ENCODE results near the gene TMEM80. TPM values are rescaled to one million over a fixed set of nuclear protein-coding genes. Genes with fewer than 3 reads are reported as not detected.

Gene TMEM80
- total RNA-seq, 1 experiment from 2014 or later, result 16.0 TPM

DNA sequence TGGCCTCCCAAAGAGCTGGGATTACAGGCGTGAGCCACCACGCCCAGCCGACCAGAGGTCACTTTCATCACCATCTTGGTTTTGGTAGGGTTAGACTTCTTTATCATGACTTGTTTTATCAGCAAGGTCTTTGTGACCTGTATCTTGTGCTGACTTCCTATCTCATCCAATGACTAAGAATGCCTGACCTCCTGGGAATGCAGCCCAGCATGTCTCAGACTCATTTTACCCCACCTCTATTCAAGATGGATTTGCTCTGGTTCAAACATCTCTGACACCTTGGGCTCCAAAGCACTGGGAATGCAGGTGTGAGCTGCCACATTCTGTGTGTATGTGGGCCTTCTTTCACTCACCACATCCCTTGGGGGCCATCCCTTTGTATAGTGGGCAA is 46.5 kb downstream of the TMEM80 start:
- peaks cover 5% of the 10 kb centered on the region; the same call in 1 of the 2 replicates for H3K4me1 ChIP-seq (replicated peaks)
- no peak for DNase-seq (ENCODE audit: low read depth in 1 of 2, low spot score in 2 of 2)
- H3K4me3 ChIP-seq, result no peak overlapping the region
- H3K27me3 ChIP-seq (replicated peaks), result no peaks in the 10 kb centered on the region
- no peaks in the 10 kb centered on the region for H3K36me3 ChIP-seq
- no peak overlapping the region for H3K27ac ChIP-seq
- no peaks in the 10 kb centered on the region for H3K9me3 ChIP-seq (replicated peaks)

GRCh38 chr11:742571-743201 is 47.1 kb downstream of the TMEM80 start:
- peaks cover 7% of the 10 kb centered on the region for H3K4me1 ChIP-seq (replicated peaks)
- no peak for DNase-seq (ENCODE audit: low read depth in 1 of 2, low spot score in 2 of 2)
- no peak overlapping the region for H3K27ac ChIP-seq
- H3K27me3 ChIP-seq (replicated peaks), result no peaks in the 10 kb centered on the region
- H3K9me3 ChIP-seq (replicated peaks), result no peaks in the 10 kb centered on the region
- no peaks in the 10 kb centered on the region for H3K36me3 ChIP-seq
- H3K4me3 ChIP-seq, result no peak overlapping the region

DNA sequence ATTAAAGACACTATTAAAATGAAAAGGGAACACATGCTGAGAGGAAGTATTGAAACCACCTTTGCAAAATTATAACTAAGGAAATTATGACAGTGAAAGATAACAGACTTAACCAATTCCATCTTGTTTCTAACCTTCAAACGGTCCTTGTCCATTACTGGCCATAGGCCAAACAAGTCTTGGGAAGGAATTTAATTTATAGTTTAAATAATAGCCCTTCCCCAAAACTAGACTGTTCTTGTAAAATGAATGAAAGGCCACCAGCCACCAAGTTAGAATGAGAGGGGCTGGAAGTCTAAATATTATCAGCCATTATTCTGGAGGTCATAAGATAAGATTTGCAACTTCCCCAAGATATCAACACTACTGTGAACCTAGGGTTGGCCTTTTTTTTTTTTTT is 49.8 kb downstream of the TMEM80 start:
- no peak overlapping the region for H3K4me3 ChIP-seq
- no peaks in the 10 kb centered on the region for H3K9me3 ChIP-seq (replicated peaks)
- H3K27me3 ChIP-seq (replicated peaks), result no peaks in the 10 kb centered on the region
- H3K36me3 ChIP-seq, result no peaks in the 10 kb centered on the region
- no peak for DNase-seq (ENCODE audit: low read depth in 1 of 2, low spot score in 2 of 2)
- H3K27ac ChIP-seq, result no peak overlapping the region
- peaks cover 19% of the 10 kb centered on the region for H3K4me1 ChIP-seq (replicated peaks)

DNA sequence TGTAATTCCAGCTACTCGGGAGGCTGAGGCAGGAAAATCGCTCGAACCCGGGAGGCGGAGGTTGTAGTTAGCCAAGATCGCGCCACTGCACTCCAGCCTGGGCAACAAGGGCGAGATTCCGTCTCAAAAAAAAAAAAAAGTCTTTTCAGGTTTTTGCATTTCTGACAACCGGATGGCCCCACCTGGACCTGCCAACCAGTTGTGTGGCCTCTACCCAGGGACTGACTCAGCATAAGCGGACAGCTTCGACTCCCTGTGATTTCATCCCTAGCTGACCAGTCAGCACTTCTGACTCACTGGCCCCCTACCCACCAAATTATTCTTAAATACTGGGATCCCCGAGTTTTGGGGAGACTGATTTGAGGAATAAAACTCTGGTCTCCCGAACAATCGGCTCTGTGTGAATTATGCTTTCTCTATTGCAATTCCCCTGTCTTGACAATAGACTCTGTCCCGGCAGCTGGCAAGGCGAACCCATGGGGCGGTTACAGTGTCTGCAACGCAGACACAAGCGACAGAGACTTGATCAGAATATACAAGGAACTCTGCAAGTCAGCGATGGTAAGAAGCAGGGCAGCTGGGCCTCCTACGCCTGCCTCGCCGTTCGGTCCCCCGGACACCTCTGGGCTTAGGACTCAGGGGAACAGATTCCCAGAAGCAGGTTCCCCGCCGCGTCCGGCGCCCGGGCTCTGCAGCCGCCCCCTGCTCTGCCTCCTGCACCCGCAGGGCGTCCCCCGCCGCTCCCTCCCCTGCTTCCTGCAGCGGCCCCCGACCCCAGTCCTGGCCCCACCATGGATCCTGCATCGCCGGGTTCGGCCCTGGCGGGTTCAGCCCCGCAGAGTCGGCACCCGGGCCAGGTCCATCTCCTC is 50.9 kb downstream of the TMEM80 start:
- peaks cover 19% of the 10 kb centered on the region for H3K4me1 ChIP-seq (replicated peaks)
- no peaks in the 10 kb centered on the region for H3K9me3 ChIP-seq (replicated peaks)
- no peaks in the 10 kb centered on the region for H3K27me3 ChIP-seq (replicated peaks)
- no peaks in the 10 kb centered on the region for H3K36me3 ChIP-seq
- H3K4me3 ChIP-seq, result peak overlapping the region; percentile 93
- DNase-seq (ENCODE audit: low read depth in 1 of 2, low spot score in 2 of 2), result no peak
- no peak overlapping the region for H3K27ac ChIP-seq

DNA sequence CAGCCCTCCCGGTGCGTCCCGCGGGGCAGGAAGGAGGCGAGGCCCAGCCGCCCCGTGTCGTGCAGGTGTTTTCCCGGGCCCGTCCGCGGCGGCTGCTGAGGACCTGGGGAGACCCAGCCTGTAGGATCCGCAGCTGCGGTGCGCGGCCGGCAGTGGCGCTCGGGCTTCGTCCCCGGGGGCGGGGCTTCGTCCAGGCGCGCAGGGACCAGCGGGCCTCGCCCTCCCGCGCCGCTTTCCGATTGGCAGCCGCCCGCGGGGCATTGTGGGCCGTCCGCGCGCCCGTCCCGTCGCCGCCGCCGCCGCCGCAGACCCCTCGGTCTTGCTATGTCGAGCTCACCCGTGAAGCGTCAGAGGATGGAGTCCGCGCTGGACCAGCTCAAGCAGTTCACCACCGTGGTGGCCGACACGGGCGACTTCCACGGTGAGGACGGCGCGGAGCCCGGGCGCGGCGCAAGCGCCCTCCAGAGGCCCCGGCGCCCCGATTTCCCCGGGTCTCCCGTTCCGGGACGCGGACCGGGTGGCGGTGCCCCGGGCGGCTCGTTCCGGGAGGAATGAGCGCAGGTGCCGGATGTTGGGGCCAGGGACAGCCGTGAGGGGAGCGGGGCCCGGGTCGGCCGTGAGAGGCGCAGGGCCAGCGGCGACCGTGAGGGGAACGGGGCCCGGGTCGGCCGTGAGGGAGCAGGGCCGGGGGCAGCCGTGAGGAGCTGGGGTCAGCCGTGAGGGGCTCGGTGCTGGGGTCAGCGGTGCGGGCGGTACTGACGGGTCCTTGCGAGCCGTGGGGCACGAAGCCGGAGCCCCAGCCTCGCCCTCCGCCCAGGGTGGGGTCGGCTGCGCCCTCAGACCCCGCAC is 51.8 kb downstream of the TMEM80 start, which contains the start of gene TALDO1:
TSS of gene TALDO1 (plus strand) at position 307 of the 849 bp plus-strand sequence. CDS start at position 325, 18 bp downstream.
- peak within 1 kb of the TSS; percentile 93 for H3K4me3 ChIP-seq
- H3K4me1 ChIP-seq (replicated peaks), result peaks cover 19% of the 10 kb centered on the region
- H3K9me3 ChIP-seq (replicated peaks), result no peaks in the 10 kb centered on the region
- peak within 1 kb of the TSS; percentile 81 for H3K27ac ChIP-seq
- H3K36me3 ChIP-seq, result no peaks in the 10 kb centered on the region; the same call in 1 of the 2 replicates
- peak; percentile 61 to 77 for DNase-seq (ENCODE audit: low read depth in 1 of 2, low spot score in 2 of 2)
- no peaks in the 10 kb centered on the region for H3K27me3 ChIP-seq (replicated peaks)

DNA sequence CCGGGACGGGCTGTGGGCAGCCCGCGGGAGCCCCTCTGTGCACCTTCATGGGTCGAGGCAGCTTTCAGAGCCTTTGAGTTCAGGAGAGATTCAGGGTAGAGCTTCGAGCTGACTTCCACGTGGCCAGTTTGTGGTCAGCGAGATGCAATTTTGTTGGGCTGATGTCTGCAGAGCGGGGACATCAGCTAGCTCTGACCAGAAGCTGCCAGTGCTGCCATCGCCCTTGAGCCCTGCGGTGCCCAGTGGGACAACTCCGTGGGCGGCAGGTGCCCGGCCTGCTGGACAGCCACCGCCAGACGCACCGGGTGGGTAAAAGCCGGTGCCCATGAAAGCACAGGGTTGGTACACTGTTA is 52.4 kb downstream of the TMEM80 start:
- Histone ChIP-seq H3K27me3 (replicated peaks) (no peaks in the 10 kb centered on the region), H3K9me3 (replicated peaks) (no peaks in the 10 kb centered on the region), H3K4me1 (replicated peaks) (peaks cover 19% of the 10 kb centered on the region), H3K4me3 (peak overlapping the region; percentile 93), H3K36me3 (peaks cover 2% of the 10 kb centered on the region; the same call in 1 of the 2 replicates), H3K27ac (peak overlapping the region; percentile 81)
- DNase-seq (ENCODE audit: low read depth in 1 of 2, low spot score in 2 of 2), result peak in 1 of 2 experiments; percentile 12

- Histone ChIP-seq H3K9me3 (replicated peaks) (no peaks in the 10 kb centered on the region), H3K27ac (no peak overlapping the region), H3K4me1 (replicated peaks) (peaks cover 19% of the 10 kb centered on the region), H3K27me3 (replicated peaks) (no peaks in the 10 kb centered on the region), H3K36me3 (peaks cover 2% of the 10 kb centered on the region; the same call in 1 of the 2 replicates), H3K4me3 (no peak overlapping the region)
- no peak for DNase-seq (ENCODE audit: low read depth in 1 of 2, low spot score in 2 of 2)
Measured at GRCh38 chr11:749731-750130, 54.1 kb downstream of the TMEM80 start.

Other genes starting within 250 kb of the TMEM80 start
- 11.5 and 18.3 TPM in 2 replicates for gene PTDSS2, start 245.5 kb upstream of the TMEM80 start, total RNA-seq (2014; rRNA removed; shearing (Covaris generic))
- gene RNH1, start 188.6 kb upstream of the TMEM80 start, total RNA-seq (2014; rRNA removed; shearing (Covaris generic)), result 121 and 137 TPM in 2 replicates
- 47.3 and 52.3 TPM in 2 replicates for gene HRAS, start 160.2 kb upstream of the TMEM80 start, total RNA-seq (2014; rRNA removed; shearing (Covaris generic))
- 0.05 TPM in 1 of 2 replicates, not detected in the other for gene LRRC56, start 158.3 kb upstream of the TMEM80 start, total RNA-seq (2014; rRNA removed; shearing (Covaris generic))
- 0.18 TPM in 1 of 2 replicates, not detected in the other for gene LMNTD2, start 135.1 kb upstream of the TMEM80 start, total RNA-seq (2014; rRNA removed; shearing (Covaris generic))
- 13.8 and 16.4 TPM in 2 replicates for gene RASSF7, start 134.8 kb upstream of the TMEM80 start, total RNA-seq (2014; rRNA removed; shearing (Covaris generic))
- gene PHRF1, start 119.3 kb upstream of the TMEM80 start, total RNA-seq (2014; rRNA removed; shearing (Covaris generic)), result 15.8 and 21.7 TPM in 2 replicates
- gene IRF7, start 79.9 kb upstream of the TMEM80 start, total RNA-seq (2014; rRNA removed; shearing (Covaris generic)), result 4.3 and 5.9 TPM in 2 replicates
- not detected in 2 replicates for gene CDHR5, start 70.9 kb upstream of the TMEM80 start, total RNA-seq (2014; rRNA removed; shearing (Covaris generic))
- not detected in 2 replicates for gene SCT, start 68.6 kb upstream of the TMEM80 start, total RNA-seq (2014; rRNA removed; shearing (Covaris generic))
- not detected in 2 replicates for gene DRD4, start 58.5 kb upstream of the TMEM80 start, total RNA-seq (2014; rRNA removed; shearing (Covaris generic))
- gene DEAF1, start 594 bp upstream of the TMEM80 start, total RNA-seq (2014; rRNA removed; shearing (Covaris generic)), result 4.4 and 8.0 TPM in 2 replicates
- not detected in 2 replicates for gene EPS8L2, start 10.4 kb downstream of the TMEM80 start, total RNA-seq (2014; rRNA removed; shearing (Covaris generic))
- gene TALDO1, start 51.6 kb downstream of the TMEM80 start, total RNA-seq (2014; rRNA removed; shearing (Covaris generic)), result 159 and 302 TPM in 2 replicates
- gene GATD1, start 81.7 kb downstream of the TMEM80 start, total RNA-seq (2014; rRNA removed; shearing (Covaris generic)), result 7.0 and 12.4 TPM in 2 replicates
- 0.21 and 0.88 TPM in 2 replicates for gene CEND1, start 94.3 kb downstream of the TMEM80 start, total RNA-seq (2014; rRNA removed; shearing (Covaris generic))
- 5.1 and 11.1 TPM in 2 replicates for gene SLC25A22, start 102.5 kb downstream of the TMEM80 start, total RNA-seq (2014; rRNA removed; shearing (Covaris generic))
- gene PIDD1, start 109.4 kb downstream of the TMEM80 start, total RNA-seq (2014; rRNA removed; shearing (Covaris generic)), result 2.1 and 2.4 TPM in 2 replicates
- gene RPLP2, start 114.2 kb downstream of the TMEM80 start, total RNA-seq (2014; rRNA removed; shearing (Covaris generic)), result 504 and 706 TPM in 2 replicates
- gene PNPLA2, start 123.1 kb downstream of the TMEM80 start, total RNA-seq (2014; rRNA removed; shearing (Covaris generic)), result 5.0 and 9.8 TPM in 2 replicates
- gene CRACR2B, start 132.1 kb downstream of the TMEM80 start, total RNA-seq (2014; rRNA removed; shearing (Covaris generic)), result not detected in 2 replicates
- 123 and 179 TPM in 2 replicates for gene CD151, start 137.1 kb downstream of the TMEM80 start, total RNA-seq (2014; rRNA removed; shearing (Covaris generic))
- 75.8 and 144 TPM in 2 replicates for gene POLR2L, start 146.7 kb downstream of the TMEM80 start, total RNA-seq (2014; rRNA removed; shearing (Covaris generic))
- gene TSPAN4, start 147.0 kb downstream of the TMEM80 start, total RNA-seq (2014; rRNA removed; shearing (Covaris generic)), result 62.5 and 118 TPM in 2 replicates
- 17.7 and 22.1 TPM in 2 replicates for gene CHID1, start 215.0 kb downstream of the TMEM80 start, total RNA-seq (2014; rRNA removed; shearing (Covaris generic))
- gene AP2A2, start 230.1 kb downstream of the TMEM80 start, total RNA-seq (2014; rRNA removed; shearing (Covaris generic)), result 15.6 and 17.7 TPM in 2 replicates

All from SJSA1 (cell line).